ENCODE data around the gene MYO1F.
"Not testable (repeated sequence)": the region's sequence is repeated elsewhere in the genome, so short reads cannot be mapped to it uniquely, and the experiment has no call there.

MYO1F gene

DNA sequence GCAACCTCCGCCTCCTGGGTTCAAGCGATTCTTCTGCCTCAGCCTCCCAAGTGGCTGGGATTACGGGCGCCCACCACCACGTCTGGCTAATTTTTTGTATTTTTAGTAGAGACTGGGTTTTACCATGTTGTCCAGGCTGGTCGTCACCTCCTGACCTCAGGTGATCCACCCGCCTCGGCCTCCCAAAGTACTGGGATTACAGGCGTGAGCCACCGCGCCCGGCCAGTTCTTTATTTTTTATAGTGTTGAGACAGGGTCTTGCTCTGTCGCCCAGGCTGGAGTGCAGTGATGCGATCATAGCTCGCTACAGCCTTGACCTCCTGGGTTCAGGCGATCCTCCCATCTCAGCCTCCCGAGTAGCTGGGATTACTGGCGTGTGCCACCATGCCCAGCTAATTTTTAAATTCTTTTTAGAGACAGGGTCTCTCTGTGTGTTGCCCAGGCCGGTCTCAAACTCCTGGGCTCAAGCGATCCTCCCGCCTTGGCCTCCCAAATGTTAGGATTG, 62.7 kb downstream of the MYO1F start:
- DNase-seq, result not testable (repeated sequence)

DNA sequence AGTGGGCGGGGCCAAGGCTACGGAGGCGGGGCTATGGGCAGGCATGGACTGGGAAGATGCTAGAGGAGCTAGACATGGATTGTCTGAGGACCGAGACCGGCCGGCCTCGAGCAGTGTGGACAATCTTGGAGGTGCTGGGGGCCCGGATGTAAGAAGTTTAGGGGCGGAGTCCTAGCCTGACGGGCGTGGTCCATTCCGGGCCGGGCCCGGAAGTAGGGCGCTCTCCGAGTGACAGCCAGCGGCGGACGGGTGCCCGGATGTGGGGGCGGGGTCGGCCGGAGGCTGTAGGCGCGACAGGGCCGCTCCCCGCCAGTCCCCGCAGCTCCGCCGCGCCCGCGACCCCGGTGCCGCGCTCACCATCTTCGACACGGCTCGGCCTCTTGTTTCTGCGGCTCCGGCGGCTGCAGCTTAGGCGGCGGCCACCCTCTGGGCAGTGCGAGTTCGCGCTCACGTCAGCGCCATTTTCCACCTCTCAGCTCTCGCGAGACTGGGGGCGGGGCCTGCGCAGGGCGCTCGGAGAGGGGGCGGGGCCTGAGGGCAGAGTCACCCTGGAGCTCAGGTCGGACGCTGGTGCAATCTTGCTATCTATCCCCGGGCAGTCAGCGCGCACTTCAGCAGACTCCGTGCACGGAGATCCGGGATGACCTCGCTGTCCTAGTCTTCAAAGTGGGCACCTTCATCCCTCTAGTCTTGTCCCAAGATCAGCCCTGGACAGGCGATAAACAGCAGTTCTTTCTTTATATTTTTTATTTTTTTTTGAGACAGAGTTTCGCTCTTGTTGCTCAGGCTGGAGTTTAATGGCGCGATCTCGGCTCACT, 63.3 kb downstream of the MYO1F start, which contains the start of gene ZNF414:
Gene ZNF414, minus strand, starts transcription at position 481 of the 818 bp plus-strand sequence. Its CDS starts 121 bp downstream, at position 360.
- peak; percentile 66 for DNase-seq

DNA sequence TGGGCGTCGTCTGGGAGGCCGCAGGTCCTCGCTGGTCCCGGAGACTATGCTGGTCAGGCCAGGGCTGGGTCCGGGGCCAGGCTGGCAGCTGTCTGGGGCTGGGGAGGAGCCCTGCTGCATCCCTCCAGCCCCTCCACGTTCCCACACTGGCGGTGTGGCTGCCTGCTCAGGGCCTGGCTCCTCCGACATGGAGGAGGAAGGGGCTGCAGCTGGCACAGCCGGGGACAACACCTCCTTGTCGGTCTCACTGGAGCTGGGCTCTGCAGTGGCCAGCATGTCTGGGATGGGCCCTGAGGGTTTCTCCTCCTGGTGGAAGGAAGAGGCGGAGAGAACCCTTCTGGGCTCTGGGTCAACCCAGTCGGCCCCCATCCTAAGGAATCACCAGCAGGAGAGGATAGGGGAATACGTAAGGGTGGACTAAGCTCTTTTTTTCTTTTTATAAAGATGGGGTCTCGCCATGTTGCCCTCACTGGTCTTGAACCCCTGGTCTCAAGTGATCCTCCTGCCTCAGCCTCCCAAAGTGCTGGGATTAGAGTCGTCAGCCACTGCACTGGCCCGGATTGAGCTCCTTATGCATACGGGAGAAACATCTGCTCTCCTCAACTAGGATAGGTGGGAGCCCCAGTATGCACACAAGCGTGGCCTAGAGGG, 64.1 kb downstream of the MYO1F start:
- DNase-seq, result no peak

DNA sequence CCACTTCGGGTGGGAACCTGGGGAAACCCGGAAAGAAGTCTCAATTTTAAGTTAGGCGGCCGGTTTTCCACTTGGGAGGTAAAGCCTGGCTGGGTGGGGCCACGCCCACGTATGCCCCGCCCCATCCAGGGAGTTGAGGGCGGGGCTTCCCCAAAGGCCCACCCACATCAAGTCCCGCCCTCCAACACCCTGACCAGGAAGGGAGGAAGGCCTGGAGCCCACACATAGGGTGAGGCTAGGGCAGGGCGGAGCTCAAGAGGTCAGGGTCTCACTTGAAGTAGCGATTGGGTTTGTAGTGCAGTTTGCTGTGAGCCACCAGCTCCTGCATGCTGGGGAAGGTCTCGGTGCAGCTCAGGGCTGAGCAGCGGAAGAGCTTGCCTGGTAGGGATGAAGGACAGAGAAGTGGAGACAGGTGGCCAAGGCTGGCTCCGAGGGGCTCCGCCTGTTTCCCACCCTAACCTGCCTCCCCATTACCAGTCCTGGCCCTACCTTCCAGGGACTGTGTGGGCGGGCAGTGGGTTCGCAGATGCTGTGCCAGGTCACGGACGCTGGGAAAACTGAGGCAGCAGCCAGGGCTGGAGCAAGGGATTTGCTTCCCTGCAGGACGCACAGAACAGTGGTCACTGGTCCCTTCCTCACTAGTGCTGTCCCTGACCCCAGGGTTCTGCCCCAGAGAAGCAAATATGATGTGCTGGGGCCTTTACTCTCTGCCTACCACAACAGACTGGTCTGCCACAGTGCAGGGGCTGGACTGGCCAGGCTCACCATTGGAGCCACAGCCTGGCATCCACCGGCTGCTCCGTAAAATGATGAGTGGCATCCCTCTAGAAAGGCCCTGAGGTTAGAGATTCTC, 64.9 kb downstream of the MYO1F start:
- DNase-seq, result no peak

DNA sequence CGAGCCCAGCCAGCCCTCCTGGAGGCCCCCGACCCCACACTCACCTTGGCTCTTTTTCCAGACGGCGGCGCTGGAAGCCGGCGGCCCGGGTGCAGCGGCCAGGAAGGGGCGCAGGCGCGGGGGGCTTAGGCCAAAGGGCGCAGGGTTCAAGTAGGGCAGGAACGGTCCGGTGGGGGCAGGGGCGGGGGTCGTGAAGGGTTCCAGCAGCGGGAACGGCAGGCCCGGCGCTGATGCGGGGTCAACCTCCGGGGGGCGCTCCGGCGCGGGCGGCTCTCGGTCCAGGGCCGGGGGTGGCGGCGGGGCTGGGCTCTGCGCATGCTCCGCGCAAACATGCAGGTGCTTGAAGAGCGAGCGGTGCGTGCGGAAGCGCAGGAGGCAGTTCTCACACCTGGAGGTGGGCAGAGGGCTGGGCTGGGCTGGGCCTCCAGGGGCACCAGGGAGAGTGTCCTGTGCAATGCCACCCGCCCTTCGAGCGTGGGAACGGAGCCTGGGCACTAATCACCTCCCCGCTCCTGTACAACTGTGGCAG, 65.6 kb downstream of the MYO1F start:
- DNase-seq, result no peak

DNA sequence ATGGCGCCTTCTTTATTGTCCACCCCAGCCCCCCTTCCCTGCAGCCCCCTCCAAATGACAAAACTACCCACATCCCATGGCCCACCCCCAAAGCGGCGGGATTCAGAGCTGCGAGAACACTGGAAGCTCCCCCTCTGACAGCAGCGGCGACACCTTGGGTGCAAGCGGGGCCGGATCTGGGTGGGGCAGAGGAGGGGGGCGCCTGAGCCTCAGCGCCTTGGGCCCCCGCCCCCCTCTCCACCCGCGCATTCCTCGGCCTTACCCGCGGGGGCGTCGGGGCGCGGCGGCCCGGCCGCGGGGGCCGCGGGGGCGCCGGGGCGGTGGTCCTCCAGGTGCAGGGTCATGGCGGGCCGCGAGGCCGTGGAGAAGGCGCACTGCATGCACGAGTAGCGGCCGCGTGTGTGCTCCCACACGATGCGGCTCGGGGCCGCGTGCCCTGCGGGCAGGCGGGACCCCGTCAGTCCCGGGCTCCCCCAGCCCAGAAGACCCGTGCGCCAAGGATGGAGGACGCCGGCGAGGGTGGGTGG, 66.6 kb downstream of the MYO1F start:
- DNase-seq, result no peak

DNA sequence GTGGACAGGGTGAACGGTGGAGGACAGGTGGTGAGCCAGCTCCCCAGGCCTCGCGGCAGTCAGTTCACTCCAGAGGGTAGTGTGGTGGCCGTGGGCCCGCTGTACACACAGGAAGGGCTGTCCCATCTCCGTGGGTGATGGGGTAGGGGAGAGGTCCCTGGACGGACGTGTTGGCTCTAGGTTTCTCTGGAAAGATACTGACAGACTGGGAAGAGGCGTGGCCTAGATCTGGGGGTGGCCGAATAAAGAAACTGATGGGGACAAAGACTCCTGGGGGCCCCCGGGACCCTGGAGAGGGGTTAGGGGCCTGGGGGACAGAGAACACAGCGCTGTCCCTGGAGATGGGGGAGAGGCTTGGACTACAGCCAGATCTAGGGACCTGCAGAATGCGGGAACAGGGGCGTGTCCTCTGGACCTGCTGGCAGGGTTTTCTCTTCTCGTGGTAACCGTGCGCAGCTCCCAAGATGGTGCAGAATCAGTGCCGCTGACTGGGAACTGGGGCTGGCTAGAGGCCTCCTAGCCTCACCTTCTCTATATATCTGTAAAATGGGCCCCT, 70.8 kb downstream of the MYO1F start:
- DNase-seq, result peak; percentile 18

DNA sequence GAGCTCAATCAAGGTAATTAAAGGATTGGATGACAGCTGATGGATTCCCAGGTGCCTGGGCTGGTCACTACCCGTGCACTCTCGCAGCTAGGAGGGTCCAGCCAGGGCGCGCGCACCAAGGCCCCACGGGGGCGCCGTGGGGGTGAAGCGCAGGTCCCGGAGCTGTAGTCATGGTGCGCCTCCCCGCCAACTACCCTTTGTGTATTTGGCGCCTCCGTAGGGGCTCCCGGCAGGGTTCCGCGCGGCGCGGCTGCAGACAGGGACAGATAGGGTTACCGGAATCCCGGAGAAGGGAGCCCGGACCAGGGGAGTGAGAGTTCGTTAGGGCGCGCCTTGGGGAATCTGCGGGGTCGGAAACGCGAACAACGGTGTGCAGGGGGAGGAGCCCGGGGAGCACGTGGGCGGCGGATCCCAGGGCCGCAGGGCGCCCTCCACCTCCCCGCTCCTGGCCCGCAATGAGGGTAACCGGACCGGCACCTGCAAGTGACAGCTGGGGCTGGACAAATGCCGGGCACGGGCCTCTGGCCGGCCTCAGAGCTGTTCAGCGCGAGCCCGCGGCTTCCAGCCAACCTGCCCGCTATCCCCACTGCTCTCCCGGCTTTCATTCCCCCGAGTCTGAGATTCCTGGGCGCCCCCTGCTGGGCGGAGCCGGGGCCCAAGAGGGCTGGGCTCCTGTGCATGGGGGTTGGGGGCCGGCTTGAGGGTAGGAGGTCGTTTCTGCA, 71.4 kb downstream of the MYO1F start:
- peak; percentile 15 for DNase-seq

DNA sequence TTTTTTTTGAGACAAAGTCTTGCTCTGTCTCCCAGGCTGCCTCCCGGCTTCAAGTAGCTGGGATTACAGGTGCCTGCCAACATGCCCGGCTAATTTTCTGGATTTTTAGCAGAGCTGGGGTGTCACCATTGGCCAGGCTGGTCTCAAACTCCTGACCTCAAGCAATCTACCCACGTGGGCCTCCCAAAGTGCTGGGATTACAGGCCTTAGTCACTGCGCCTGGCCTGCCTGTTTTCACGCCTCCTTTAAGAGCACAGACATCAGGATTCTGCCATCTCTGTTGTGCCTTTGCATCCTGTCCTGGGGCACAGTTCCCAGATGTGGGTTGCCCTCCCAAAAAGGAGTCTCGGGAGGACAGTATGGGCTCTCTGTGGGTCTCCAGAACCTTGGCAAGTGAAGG, 72.3 kb downstream of the MYO1F start:
- no peak for DNase-seq

DNA sequence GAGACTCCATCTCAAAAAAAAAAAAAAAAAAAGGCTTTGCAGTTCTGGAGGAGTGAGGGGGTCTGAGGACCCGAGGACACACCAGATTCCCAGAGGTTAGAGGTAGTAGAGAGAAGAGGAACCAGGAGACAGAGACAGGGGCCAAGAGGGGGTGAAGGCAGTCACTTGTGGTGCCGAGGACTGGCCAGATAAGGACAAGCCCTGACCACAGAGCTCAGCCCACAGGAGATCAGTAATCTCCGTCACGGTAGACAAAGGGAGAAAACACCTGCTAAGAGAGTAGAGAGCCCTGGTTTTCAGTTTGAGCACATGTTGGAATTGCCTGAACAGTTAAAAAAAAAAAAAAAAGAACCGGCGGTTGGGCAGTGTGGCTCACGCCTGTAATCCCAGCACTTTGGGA, 73.1 kb downstream of the MYO1F start:
- DNase-seq, result no peak

DNA sequence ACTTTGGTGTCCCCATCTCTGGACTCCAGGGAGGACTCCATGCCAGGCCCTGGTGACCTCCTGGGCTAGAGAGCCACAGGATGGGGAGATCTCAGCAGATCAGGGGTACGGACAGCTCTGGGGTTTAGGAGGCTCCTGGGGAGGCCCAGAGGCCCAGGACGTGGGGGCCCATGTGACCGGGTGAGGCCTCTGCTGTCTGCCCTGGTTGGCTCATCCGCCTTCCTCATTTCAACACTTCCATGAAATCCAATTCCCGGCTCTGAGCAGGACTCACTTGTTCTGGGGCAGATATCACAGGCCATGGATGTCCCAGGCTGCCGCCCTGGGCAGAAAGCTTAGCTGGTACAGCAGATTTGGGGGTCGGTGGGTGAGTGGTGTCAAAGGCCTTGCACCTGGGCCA, 73.7 kb downstream of the MYO1F start:
- no peak for DNase-seq

DNA sequence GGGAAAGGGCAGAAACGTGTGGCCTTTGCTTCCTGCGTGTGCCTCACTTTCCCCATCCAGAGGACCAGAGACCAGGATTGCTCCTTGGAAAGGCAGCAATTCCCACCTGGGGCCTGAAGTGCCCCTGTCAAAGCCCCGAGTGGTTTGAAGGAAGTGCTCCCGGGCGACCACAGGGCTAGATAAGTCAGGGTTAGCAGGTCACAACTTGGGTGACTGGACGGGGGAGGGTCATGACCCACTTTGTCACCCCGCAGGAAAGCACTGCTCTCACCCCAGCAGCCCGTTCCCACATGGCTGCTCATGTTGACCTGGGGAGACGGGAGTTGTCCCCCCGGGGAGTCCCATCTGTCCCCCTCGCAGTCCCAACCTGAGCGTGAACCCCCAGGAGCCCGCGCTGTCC, 75.3 kb downstream of the MYO1F start:
- no peak for DNase-seq

DNA sequence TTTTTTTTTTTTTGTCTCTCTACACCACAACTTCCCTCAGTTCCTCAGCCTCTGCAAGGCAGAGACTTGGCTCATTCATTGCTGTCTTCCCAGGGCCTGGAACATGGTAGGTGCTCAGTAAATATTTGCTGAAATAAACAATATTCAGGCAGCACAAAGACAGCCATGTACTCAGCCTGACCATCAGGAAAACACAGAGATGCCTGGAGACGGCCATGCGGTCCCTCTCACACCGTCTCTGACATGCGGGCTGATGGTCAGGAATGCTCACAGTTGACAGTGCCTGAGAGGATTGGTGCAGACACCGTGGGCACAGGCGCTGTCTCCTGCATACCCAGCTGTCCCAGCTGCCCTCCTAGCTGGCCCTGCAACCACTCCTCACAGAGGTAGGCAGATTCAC, 75.7 kb downstream of the MYO1F start:
- DNase-seq, result no peak

DNA sequence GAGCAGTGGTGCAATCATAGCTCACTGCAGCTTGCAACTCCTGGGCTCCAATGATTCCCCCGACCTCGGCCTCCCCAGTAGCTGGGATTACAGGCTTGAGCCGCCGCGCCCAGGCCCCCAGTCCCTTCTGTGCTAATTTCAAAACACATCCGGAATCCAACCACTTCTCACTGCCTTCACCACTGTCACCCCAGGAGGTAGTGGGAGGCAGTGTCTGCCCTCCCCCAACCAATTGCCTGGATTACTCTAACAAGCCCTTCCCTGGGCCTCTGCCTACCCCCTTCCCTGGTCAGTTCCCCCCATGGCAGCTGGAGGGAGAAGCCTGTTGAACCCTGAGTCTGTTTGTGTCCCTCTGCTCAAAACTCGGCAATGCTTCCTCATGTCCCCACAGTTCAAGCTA, 77.1 kb downstream of the MYO1F start:
- no peak for DNase-seq

DNA sequence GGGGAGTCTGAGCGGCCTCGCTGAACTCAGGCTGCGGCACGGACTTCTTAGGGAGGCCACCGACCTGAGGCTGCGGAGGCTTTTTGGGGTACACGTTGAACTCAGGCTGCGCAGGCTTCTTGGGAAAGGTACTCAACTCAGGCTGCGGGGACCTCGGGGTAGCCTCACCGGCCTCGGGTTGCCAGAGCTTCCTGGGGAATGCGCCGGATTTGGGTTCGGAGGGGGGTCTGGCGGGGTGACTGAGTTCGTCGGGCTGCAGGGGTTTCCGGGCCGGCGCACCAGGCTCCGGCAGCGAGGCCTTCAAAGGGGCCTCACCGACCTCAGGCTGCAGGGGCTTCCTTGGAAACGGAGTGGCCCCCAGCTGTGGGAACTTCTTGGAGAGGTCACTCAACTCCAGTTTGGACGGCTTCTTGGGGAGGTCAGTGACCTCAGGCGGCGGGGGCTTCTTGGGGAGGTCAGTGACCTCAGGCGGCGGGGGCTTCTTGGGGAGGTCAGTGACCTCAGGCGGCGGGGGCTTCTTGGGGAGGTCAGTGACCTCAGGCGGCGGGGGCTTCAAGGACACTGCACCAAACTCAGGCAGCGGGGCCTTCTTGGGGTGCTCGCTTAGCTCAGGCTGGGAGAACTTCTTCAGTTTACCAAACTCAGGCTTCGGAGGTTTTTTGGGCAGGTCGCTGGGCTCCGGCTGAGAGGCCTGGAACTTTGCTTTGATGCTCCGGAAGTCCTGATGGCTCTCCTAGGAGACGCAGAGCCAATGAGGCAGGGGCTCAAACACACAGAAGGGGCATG, 78.0 kb downstream of the MYO1F start:
- no peak for DNase-seq

DNA sequence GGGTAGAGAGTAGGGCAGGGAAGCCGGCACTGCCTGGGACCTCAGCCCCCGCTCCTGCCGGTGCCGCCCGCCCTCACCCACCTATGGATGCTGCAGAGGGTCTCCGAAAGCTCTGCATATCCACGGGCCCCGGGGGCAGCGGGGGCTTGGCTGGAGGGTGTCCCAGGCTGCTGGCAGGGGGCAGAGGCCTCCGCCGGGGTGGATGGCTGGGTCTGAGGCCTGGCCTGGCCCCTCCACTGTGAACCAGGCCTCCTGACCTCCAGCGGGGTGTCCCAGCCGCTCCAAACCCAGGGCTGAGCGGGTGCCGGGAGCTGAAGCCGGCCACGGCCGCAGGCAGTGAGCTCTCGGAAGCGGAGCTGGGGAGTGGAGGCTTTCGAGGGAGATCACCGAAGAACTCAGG, 78.9 kb downstream of the MYO1F start:
- DNase-seq, result no peak

DNA sequence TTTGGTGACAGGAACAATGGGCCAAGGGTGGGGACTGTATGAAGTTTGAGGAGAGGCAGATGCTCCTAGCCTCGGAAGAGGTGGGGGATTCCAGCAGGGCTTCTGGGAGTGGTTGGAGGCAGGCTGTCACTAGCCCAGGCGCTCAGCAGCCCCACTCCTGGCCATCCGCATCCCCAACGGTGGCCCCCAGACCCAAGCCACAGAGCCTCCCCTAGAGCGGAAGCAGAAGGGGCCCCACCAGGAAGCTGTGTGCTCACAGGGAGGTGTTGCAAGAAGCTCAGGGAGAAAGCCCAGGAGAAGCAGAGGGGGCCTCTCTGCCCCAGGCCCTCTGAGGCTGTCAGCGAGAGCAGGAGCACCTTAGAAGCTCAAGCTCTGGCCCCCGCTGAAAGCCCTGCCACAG, 83.1 kb downstream of the MYO1F start:
- no peak for DNase-seq

DNA sequence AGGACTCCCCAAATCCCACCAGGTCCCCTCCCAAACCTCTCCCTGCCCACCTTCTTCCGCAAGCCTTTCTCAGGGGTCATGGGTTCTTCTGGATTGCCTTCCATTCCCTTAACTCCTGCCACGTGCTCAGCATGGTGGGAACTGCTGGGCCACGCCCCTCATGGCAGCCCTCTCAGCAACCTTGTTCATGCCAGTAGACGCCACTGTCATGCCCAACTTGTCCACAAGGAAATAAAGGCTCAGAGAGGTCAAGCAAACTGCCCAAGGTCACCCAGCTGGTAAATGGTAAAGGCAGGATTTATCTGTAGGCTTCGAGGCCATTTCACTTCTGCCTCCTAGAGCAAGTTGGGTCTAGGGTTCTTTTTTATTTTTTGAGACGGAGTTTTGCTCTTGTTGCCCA, 85.7 kb downstream of the MYO1F start:
- no peak for DNase-seq

DNA sequence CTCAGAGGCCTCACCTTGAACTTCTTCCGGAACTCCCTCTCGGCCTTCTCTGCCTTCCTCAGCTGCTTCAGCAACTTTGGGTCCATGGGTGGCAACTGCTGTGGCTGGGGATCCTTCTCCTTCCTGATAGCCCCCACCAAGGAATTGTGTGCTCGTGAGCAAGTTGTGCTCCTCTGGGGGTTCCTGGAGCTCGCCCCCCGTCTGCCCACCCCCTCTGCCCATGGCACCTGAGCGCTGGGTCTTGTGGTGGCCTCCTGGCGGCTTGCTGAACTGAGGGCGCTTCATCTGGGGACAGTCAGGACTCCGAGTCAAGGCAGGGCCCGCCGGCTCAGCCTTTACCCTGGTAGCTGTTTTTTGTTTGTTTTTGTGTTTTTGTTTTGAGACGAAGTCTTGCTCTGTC, 86.4 kb downstream of the MYO1F start:
- no peak for DNase-seq

DNA sequence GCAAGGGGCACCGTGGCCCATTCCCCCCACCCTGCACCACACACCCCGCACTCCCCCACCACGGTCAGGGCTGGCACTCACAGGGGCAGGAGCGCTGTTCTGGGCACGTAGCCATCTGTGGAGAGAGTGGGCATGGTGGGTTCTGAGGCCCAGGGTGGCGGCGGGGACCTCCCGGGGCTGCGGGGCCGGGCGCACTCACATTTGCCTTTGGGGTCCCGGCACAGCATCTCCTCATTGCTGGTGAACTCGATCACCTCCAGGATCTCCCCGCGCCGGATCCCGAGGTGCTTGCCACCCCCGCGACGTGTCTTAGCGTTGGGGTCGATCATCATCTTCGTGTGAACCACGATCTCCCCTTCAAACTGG, 86.9 kb downstream of the MYO1F start:
- no peak for DNase-seq
